Panc1 (cell line): Measurements from ENCODE around the gene FUT4.

Source experiments
- POLR2AphosphoS5 ChIP-seq: IDR thresholded peaks from 2 replicates; pipeline ENCODE4 v1.6.1; 2012; ENCODE audit warnings: mild to moderate bottlenecking, low read depth, low read length, moderate library complexity
- SIN3A ChIP-seq: IDR thresholded peaks from 2 replicates; pipeline ENCODE4 v1.6.1; 2012; ENCODE audit warnings: low read depth, mild to moderate bottlenecking, low read length, moderate library complexity, borderline replicate concordance; ENCODE audit not compliant: insufficient read depth
- TCF7L2 ChIP-seq: IDR thresholded peaks from 2 replicates; pipeline ENCODE4 v1.6.1; 2011; ENCODE audit warnings: mild to moderate bottlenecking, low read depth, low read length, inconsistent platforms
- TF ChIP-seq, protein P1 (sequence below): fragments of 450-650 bp; IDR thresholded peaks from 2 replicates; pipeline ENCODE4 v1.5.1; 2017; ENCODE audit warnings: mild to moderate bottlenecking
- TF ChIP-seq, protein P2 (sequence below), 2 experiments: IDR thresholded peaks; 2 replicates each; pipeline ENCODE4 v1.6.1; 2011 to 2012; ENCODE audit warnings: low read depth in 2 of 2, control low read depth in 1 of 2, low read length in 1 of 2, mild to moderate bottlenecking in 1 of 2, moderate library complexity in 1 of 2; ENCODE audit not compliant: insufficient read depth in 1 of 2

DNA sequence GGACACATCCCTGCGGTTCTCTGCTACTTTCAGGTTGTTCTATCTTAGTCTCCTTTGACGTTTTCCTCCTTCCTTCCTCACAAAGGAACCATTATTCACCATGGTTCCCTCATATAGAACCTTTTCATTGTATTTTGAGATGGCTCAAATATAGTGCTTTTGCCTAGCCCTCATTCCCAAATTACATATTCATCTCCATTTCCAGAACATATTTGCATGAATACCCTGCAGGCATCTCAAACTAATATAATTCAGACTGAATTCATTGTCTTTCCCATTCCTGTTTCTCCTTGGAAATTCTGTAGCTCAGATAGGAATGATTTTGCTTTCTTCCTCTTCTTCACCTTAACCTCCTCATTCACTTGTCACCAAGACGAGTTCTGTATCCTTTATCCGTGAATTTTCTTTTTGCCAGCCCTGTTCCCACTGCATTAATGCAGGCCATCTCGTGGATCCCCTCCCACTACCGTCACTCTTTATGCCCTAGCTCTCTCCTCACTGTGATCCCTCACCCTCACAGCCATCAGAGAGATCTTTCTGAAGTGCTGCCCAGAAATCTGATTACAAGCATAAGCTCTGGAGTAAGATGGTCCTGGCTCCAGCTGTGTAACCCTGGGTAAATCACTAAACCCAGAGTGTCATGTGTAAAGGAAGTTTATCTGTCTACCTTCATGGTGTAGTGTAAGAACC, 46.8 kb downstream of the FUT4 start:
- TF ChIP-seq, protein P1, sequence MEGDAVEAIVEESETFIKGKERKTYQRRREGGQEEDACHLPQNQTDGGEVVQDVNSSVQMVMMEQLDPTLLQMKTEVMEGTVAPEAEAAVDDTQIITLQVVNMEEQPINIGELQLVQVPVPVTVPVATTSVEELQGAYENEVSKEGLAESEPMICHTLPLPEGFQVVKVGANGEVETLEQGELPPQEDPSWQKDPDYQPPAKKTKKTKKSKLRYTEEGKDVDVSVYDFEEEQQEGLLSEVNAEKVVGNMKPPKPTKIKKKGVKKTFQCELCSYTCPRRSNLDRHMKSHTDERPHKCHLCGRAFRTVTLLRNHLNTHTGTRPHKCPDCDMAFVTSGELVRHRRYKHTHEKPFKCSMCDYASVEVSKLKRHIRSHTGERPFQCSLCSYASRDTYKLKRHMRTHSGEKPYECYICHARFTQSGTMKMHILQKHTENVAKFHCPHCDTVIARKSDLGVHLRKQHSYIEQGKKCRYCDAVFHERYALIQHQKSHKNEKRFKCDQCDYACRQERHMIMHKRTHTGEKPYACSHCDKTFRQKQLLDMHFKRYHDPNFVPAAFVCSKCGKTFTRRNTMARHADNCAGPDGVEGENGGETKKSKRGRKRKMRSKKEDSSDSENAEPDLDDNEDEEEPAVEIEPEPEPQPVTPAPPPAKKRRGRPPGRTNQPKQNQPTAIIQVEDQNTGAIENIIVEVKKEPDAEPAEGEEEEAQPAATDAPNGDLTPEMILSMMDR, result no peak
- TF ChIP-seq TCF7L2 (no peak), POLR2AphosphoS5 (no peak), SIN3A (no peak)
- TF ChIP-seq, protein P2, sequence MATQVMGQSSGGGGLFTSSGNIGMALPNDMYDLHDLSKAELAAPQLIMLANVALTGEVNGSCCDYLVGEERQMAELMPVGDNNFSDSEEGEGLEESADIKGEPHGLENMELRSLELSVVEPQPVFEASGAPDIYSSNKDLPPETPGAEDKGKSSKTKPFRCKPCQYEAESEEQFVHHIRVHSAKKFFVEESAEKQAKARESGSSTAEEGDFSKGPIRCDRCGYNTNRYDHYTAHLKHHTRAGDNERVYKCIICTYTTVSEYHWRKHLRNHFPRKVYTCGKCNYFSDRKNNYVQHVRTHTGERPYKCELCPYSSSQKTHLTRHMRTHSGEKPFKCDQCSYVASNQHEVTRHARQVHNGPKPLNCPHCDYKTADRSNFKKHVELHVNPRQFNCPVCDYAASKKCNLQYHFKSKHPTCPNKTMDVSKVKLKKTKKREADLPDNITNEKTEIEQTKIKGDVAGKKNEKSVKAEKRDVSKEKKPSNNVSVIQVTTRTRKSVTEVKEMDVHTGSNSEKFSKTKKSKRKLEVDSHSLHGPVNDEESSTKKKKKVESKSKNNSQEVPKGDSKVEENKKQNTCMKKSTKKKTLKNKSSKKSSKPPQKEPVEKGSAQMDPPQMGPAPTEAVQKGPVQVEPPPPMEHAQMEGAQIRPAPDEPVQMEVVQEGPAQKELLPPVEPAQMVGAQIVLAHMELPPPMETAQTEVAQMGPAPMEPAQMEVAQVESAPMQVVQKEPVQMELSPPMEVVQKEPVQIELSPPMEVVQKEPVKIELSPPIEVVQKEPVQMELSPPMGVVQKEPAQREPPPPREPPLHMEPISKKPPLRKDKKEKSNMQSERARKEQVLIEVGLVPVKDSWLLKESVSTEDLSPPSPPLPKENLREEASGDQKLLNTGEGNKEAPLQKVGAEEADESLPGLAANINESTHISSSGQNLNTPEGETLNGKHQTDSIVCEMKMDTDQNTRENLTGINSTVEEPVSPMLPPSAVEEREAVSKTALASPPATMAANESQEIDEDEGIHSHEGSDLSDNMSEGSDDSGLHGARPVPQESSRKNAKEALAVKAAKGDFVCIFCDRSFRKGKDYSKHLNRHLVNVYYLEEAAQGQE (IDR thresholded peaks at IDR 0.05; ENCODE audit: insufficient read depth in 1 of 2, low read depth in 2 of 2, low read length in 1 of 2), result no peak
